ENCODE results near the gene OR4D6. TPM values are rescaled to one million over a fixed set of nuclear protein-coding genes. Genes with fewer than 3 reads are reported as not detected.

Gene OR4D6
- total RNA-seq, 4 donors from 2014 or later, result not detected

DNA sequence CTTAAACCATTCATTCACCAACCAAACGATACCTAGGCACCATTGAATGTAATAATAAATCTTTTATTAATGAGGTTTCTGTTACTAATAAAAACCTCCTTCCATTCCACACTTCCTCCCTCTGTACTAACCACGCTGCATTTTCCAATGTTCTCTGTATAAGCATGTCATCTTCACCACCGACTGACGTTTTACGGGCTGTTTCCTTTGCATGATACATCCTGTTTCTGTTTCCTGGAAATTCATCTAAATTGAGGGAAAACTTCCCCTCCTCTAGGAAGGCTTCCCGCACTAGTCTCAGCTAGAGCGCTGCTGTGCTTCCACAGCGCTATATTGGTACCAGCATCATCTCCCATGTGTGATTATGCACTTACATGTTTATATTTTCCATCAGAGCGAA lies 18.4 kb downstream of the OR4D6 start:
- Histone ChIP-seq H3K27ac (no peak overlapping the region), H3K9me3 (no peaks in the 10 kb centered on the region), H3K36me3 (no peaks in the 10 kb centered on the region), H3K4me3 (no peak overlapping the region), H3K27me3 (no peaks in the 10 kb centered on the region), H3K4me1 (no peaks in the 10 kb centered on the region)
- in situ Hi-C loops (cut with MboI; ENCODE audit: low sequenced_read_pairs in 4 of 4) (no loop called here), intact Hi-C loops (cut with DNase I; ENCODE audit: low total_unique reads) (no loop called here)
- DNase-seq (no peak), ATAC-seq (no peak)
- TF ChIP-seq CTCF (IDR thresholded peaks at IDR 0.05 in 4 of 5, conservative IDR thresholded peaks at IDR 0.05 in 1 of 5) (no peak), POLR2A (IDR thresholded peaks at IDR 0.05) (no peak)

- TF ChIP-seq POLR2A (IDR thresholded peaks at IDR 0.05) (no peak), CTCF (IDR thresholded peaks at IDR 0.05 in 4 of 5, conservative IDR thresholded peaks at IDR 0.05 in 1 of 5) (no peak)
- Histone ChIP-seq H3K4me3 (no peak overlapping the region), H3K36me3 (no peaks in the 10 kb centered on the region), H3K27me3 (no peaks in the 10 kb centered on the region), H3K4me1 (no peaks in the 10 kb centered on the region), H3K9me3 (no peaks in the 10 kb centered on the region), H3K27ac (no peak overlapping the region)
- ATAC-seq, result no peak
- intact Hi-C loops (cut with DNase I; ENCODE audit: low total_unique reads), result no loop called here
- in situ Hi-C loops (cut with MboI; ENCODE audit: low sequenced_read_pairs in 4 of 4), result no loop called here
- no peak for DNase-seq
Observed at GRCh38 chr11:59479906-59480305, 23.1 kb downstream of the OR4D6 start.

DNA sequence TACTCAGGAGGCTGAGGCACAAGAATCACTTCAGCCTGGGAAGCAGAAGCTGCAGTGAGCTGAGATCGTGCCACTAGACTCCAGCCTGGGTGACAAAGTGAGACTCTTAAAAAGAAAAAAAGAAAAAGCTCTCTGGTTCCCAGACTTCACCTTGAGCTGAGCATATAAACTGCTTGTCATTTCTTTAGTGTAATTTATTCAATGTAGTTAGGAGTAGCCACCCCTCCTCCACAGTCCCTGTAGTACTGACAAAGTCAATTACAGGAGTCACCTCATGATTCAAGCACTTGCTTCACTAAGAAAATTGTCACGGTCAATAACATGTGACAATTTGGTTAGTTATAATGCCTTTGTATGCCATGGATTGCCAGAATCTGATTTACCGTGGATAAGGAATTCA lies 23.6 kb downstream of the OR4D6 start:
- no peak overlapping the region for H3K4me3 ChIP-seq
- H3K4me1 ChIP-seq, result no peaks in the 10 kb centered on the region
- no peaks in the 10 kb centered on the region for H3K9me3 ChIP-seq
- ATAC-seq (no peak), DNase-seq (no peak)
- H3K27ac ChIP-seq, result no peak overlapping the region
- no peaks in the 10 kb centered on the region for H3K27me3 ChIP-seq
- TF ChIP-seq CTCF (IDR thresholded peaks at IDR 0.05 in 4 of 5, conservative IDR thresholded peaks at IDR 0.05 in 1 of 5) (no peak), POLR2A (IDR thresholded peaks at IDR 0.05) (no peak)
- intact Hi-C loops (cut with DNase I; ENCODE audit: low total_unique reads) (no loop called here), in situ Hi-C loops (cut with MboI; ENCODE audit: low sequenced_read_pairs in 4 of 4) (no loop called here)
- no peaks in the 10 kb centered on the region for H3K36me3 ChIP-seq

DNA sequence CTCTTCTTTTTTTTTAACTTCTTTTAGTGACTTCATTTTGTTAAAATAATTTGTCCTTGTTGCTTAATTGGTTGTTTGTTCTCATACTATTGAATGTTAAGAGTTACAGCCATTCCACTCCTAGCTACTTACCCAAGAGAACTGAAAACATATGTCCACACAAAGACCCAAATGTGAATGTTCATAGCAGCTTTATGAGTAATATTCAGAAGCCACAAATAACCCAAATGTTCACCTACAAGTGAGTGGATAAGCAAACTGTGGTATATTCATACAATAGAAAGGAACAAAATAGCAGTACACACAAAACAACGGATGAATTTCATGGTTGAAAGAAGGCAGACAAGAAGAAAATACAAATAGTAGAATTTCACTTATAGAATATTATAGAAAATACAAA lies 45.2 kb downstream of the OR4D6 start:
- Histone ChIP-seq H3K9me3 (no peaks in the 10 kb centered on the region), H3K4me3 (no peak overlapping the region), H3K4me1 (no peaks in the 10 kb centered on the region), H3K27me3 (no peaks in the 10 kb centered on the region), H3K36me3 (no peaks in the 10 kb centered on the region), H3K27ac (no peak overlapping the region)
- ATAC-seq, result no peak
- in situ Hi-C loops (cut with MboI; ENCODE audit: low sequenced_read_pairs in 4 of 4) (no loop called here), intact Hi-C loops (cut with DNase I; ENCODE audit: low total_unique reads) (no loop called here)
- TF ChIP-seq POLR2A (IDR thresholded peaks at IDR 0.05), result no peak
- TF ChIP-seq CTCF (IDR thresholded peaks at IDR 0.05 in 4 of 5, conservative IDR thresholded peaks at IDR 0.05 in 1 of 5), result no peak
- DNase-seq, result no peak

DNA sequence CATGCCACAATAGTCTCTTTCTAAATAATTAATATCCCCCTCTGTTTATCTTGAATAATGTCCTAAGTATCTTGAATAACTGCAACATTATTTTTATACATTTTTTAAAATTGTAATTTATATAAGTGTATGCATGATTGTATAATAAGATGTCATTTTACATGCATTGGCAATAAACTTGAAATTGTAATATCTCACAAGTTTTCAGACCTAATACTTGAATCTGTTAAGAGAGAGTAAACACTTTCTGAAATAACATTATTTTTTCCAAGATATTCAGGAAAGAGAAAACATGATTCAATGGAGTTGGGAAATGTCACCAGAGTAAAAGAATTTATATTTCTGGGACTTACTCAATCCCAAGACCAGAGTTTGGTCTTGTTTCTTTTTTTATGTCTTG lies 46.5 kb downstream of the OR4D6 start, which contains the start of gene OR4D11:
OR4D11 (plus strand) TSS at position 301 of the 400 bp plus-strand sequence; CDS start at position 301, 0 bp downstream.
- in situ Hi-C loops (cut with MboI; ENCODE audit: low sequenced_read_pairs in 4 of 4), result no loop called here

More for the DNA sequence above, 46.5 kb downstream of the OR4D6 start, which contains the start of gene OR4D11:
- H3K27ac ChIP-seq, result no peak within 1 kb of the TSS
- DNase-seq, result no peak
- H3K9me3 ChIP-seq, result no peaks in the 10 kb centered on the region
- no peaks in the 10 kb centered on the region for H3K36me3 ChIP-seq
- no peaks in the 10 kb centered on the region for H3K27me3 ChIP-seq
- TF ChIP-seq CTCF (IDR thresholded peaks at IDR 0.05 in 4 of 5, conservative IDR thresholded peaks at IDR 0.05 in 1 of 5) (no peak), POLR2A (IDR thresholded peaks at IDR 0.05) (no peak)
- no peak for ATAC-seq
- no peak within 1 kb of the TSS for H3K4me3 ChIP-seq
- no peaks in the 10 kb centered on the region for H3K4me1 ChIP-seq
- intact Hi-C loops (cut with DNase I; ENCODE audit: low total_unique reads), result no loop called here
